ENCODE results near the gene OR4C6.

Gene OR4C6

GRCh38 chr11:55661901-55662300, at the start of gene OR4C6:
Gene OR4C6 (plus strand): TSS chr11:55662201. CDS start chr11:55665167, 2,966 bp downstream.
- no peak for DNase-seq

GRCh38 chr11:55624531-55624930, 37.5 kb upstream of the OR4C6 start:
- no peak for DNase-seq

DNA sequence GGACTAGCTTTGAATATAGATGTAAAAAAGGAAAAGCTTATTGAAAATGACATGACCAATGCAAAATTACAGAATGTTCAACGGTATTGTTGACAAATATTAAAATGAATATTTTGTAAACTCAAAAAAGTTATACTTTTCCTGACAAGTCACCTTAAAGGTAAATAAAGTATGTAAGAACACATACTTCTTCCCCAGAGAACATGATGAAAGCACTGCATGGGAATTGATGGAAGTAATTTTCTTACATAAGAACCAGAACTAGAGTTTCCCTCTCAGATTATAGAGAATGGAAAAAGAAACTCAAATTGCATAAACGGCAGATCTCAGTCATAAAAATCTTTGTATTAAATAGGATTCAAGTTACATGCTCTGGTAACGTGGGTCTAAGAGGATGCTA, 27.2 kb upstream of the OR4C6 start, which contains the start of gene OR4P4:
Gene OR4P4, plus strand, starts transcription at position 301 of the 400 bp plus-strand sequence.
- DNase-seq = no peak

- no peak for DNase-seq
These were observed 14.0 kb upstream of the OR4C6 start, which contains the start of gene OR4S2 for GRCh38 chr11:55648027-55648426. Gene OR4S2 (plus strand): TSS chr11:55648327. CDS start chr11:55650904, 2,577 bp downstream.

- no peak for DNase-seq
These were observed 9.4 kb upstream of the OR4C6 start for GRCh38 chr11:55652560-55652959.

GRCh38 chr11:55655096-55655495, 6.9 kb upstream of the OR4C6 start:
- DNase-seq = no peak

DNA sequence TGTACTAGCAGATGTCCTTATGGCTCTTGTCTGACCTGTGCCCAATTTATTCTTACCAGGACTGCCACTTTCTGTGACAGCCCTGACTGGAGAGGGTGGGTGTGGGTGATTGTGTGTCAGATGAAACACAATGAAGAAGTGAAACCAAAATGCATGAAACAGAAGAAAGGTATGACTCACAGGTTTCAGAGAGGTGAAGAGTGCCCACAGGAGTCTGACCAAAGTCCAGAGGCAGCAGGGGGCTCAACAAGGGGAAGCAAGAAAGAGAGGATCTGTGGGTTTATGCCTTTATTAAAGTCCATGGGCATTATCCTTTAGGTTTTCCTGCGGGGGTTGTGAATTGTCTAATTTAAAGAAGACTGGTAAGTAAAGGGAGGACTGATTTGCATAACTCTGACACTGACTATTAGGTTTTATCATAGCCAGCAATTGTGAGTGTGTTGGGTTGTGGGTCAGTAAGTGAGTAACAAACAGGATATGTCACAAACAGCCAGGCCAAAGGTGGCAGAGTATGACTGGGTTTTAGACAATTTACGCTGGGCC, 3.9 kb upstream of the OR4C6 start:
- no peak for DNase-seq

DNA sequence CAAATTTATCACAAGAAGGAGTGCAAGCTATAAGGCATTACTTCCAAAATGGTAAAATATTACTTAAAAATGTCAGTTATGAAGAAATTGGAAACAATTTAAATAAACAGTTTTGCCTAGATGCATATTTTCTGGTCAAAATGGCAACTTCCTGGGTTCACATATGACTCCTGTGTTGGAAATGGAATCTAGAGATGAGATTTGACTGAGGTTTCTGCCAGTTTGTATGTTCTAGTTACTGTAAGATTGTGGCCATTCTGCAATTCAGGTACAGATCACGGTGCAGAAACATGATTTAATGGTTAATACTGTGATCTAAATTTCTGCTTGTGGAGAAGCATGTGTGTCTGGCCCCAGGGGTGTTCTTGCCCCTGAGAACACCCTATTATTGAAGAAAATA, 3.4 kb upstream of the OR4C6 start:
- DNase-seq = no peak

GRCh38 chr11:55669376-55669775, 7.4 kb downstream of the OR4C6 start:
- no peak for DNase-seq

- DNase-seq = no peak
These were observed 11.9 kb downstream of the OR4C6 start for GRCh38 chr11:55673860-55674259.

- DNase-seq = no peak
These were observed 35.8 kb downstream of the OR4C6 start for GRCh38 chr11:55697817-55698216.

GRCh38 chr11:55701429-55701828, 39.4 kb downstream of the OR4C6 start:
- DNase-seq = no peak

DNA sequence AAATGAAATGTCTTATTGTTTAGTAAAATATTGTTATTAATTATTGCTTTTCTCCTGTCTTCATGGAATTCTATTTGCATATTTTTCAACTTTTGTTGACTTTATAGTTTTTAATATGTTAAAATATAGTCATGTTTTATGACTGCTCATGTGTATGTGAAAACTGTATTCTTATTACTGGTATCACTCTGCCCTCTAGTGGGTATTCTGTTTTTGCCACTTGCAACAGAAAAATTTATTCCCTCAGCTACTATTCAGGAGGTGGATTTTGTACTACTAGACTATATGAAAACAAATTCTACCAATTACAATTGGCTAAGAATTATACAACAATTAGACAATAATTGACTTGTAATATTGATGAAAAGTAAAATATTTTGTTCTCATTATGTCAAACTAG, 45.0 kb downstream of the OR4C6 start:
- DNase-seq = peak; percentile 61

DNA sequence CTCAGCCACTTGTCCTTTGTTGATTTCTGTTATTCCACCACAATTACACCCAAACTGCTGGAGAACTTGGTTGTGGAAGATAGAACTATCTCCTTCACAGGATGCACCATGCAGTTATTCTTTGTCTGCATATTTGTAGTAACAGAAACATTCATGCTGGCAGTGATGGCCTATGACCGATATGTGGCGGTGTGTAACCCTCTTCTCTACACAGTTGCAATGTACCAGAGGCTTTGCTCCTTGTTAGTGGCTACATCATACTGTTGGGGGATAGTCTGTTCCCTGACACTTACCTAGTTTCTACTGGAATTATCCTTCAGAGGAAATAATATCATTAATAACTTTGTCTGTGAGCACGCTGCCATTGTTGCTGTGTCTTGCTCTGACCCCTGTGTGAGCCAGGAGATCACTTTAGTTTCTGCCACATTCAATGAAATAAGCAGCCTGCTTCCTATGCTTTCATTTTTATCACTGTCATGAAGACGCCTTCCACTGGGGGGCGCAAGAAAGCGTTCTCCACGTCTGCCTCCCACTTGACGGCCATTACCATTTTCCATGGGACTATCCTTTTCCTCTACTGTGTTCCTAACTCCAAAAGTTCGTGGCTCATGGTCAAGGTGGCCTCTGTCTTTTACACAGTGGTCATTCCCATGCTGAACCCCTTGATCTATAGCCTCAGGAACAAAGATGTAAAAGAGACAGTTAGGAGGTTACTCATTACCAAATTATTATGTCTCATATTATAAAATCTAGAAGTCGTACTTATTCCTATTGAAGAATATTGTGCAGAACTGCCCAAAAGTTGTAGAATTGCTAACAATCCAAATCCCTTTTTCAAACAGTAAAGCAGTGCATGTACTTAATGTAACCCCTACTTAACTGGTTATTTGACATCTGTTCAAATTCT, 53.2 kb downstream of the OR4C6 start:
- DNase-seq = no peak

Measured in NCI-H2171 treated with DMSO at 0.1 percent for 48 hours (cell line).